Keratinocyte (primary cell): Measurements from ENCODE around the gene TEX101. TPM values are rescaled to one million over a fixed set of nuclear protein-coding genes. Genes with fewer than 3 reads are reported as not detected.
A peak's percentile ranks its signal among the peaks of the same experiment; 100 is the strongest.

Experiments used
- DNase-seq: peaks from one replicate; pipeline ENCODE4 v3.0.0-alpha.2; 2011; ENCODE audit warnings: low read depth, missing footprints, low spot score
- FAIRE-seq: peaks from 2 replicates; lab custom pipeline; 2011; peaks lifted over from hg19 to GRCh38; lab: Jason Lieb, UNC
- H2AFZ ChIP-seq: 2 replicates; pipeline ENCODE4 v1.6.0; 2012; ENCODE audit warnings: low read length, control low read depth, inconsistent platforms; ENCODE audit not compliant: control insufficient read depth
- H3K27ac ChIP-seq: 2 replicates; pipeline ENCODE4 v1.5.1; 2011; ENCODE audit warnings: low read length; ENCODE audit not compliant: control insufficient read depth, insufficient read depth
- H3K27me3 ChIP-seq: 3 replicates; pipeline ENCODE4 v1.6.0; 2011; ENCODE audit warnings: low read length; ENCODE audit not compliant: control insufficient read depth, insufficient read depth; ENCODE audit errors: extremely low read depth
- H3K36me3 ChIP-seq, 2 experiments: 2 replicates in 1 of 2; 3 replicates in 1 of 2; pipeline ENCODE4 v1.5.1; 2011; ENCODE audit warnings: low read length in 2 of 2, mild to moderate bottlenecking in 1 of 2; ENCODE audit not compliant: control insufficient read depth in 2 of 2, insufficient read depth in 2 of 2; ENCODE audit errors: extremely low read depth in 1 of 2
- H3K4me1 ChIP-seq: 3 replicates; pipeline ENCODE4 v1.5.1; 2011; ENCODE audit warnings: low read length; ENCODE audit not compliant: control insufficient read depth, insufficient read depth; ENCODE audit errors: extremely low read depth
- H3K4me2 ChIP-seq: 3 replicates; pipeline ENCODE4 v1.6.0; 2011; ENCODE audit warnings: low read depth, low read length; ENCODE audit not compliant: control insufficient read depth, insufficient read depth; ENCODE audit errors: extremely low read depth
- H3K4me3 ChIP-seq, 3 experiments: fragments of 200-600 bp in 1 of 3; sonication (generic) in 1 of 3; 2 replicates in 2 of 3; 3 replicates in 1 of 3; pipeline ENCODE4 v1.5.1; 2011 to 2016; ENCODE audit warnings: low read length in 3 of 3, mild to moderate bottlenecking in 3 of 3, control low read depth in 2 of 3, inconsistent platforms in 1 of 3, low read depth in 1 of 3, mixed read lengths in 1 of 3, mixed run types in 1 of 3, moderate library complexity in 1 of 3; ENCODE audit not compliant: control insufficient read depth in 2 of 3, insufficient read depth in 2 of 3; ENCODE audit errors: extremely low read depth in 1 of 3
- H3K79me2 ChIP-seq: 2 replicates; pipeline ENCODE4 v1.6.0; 2012; ENCODE audit warnings: low read length; ENCODE audit not compliant: control insufficient read depth, insufficient read depth
- H3K9ac ChIP-seq: 3 replicates; pipeline ENCODE4 v1.6.0; 2011; ENCODE audit warnings: low read length; ENCODE audit not compliant: control insufficient read depth, insufficient read depth; ENCODE audit errors: extremely low read depth
- H3K9me1 ChIP-seq: 3 replicates; pipeline ENCODE4 v1.6.0; 2011; ENCODE audit warnings: low read length; ENCODE audit not compliant: control insufficient read depth, insufficient read depth; ENCODE audit errors: extremely low read depth
- H3K9me3 ChIP-seq: 2 replicates; pipeline ENCODE4 v1.5.1; 2012; ENCODE audit warnings: low read depth, low read length; ENCODE audit not compliant: control insufficient read depth
- H4K20me1 ChIP-seq: 3 replicates; pipeline ENCODE4 v1.6.0; 2011; ENCODE audit warnings: low read length; ENCODE audit not compliant: control insufficient read depth, insufficient read depth; ENCODE audit errors: extremely low read depth
- EZH2 ChIP-seq: IDR thresholded peaks from one replicate; pipeline ENCODE4 v1.6.1; 2012; ENCODE audit warnings: inconsistent platforms, mild to moderate bottlenecking, low read length, moderate library complexity
- dilution Hi-C: fragments of 300-500 bp; cut with MboI; formaldehyde crosslinking; loops from one replicate; pipeline ENCODE4 v1.7.0; 2020; ENCODE audit warnings: low sequenced_read_pairs; ENCODE audit not compliant: extremely low pct_ligation_motif_present
- polyA plus RNA-seq, 5 experiments: library from polyadenylated mRNA; depleted of rRNA in 3 of 5; stranded (reverse) in 3 of 5; stranded (forward) in 1 of 5; unstranded in 1 of 5; fragments of >200 nt; gene quantifications; 1 replicate in 1 of 5; 2 replicates in 3 of 5; 3 replicates in 1 of 5; pipeline versions ENCODE4 v1.2.1 to v1.2.3, GENCODE V29; 2011 to 2012; ENCODE audit warnings: missing spikeins in 2 of 5, low read depth in 1 of 5, low replicate concordance in 1 of 5
- TF ChIP-seq, protein P1 (sequence below), 3 experiments: IDR thresholded peaks in 1 of 3; conservative IDR thresholded peaks in 1 of 3; optimal IDR thresholded peaks in 1 of 3; 2 replicates in 2 of 3; 3 replicates in 1 of 3; pipeline versions ENCODE3 to v1.5.1; 2011; ENCODE audit warnings: low read length in 3 of 3, mild to moderate bottlenecking in 3 of 3, moderate library complexity in 2 of 3, control low read depth in 1 of 3, inconsistent platforms in 1 of 3; ENCODE audit not compliant: insufficient read depth in 2 of 3; ENCODE audit errors: extremely low read depth in 1 of 3

The TEX101 gene
- polyA plus RNA-seq, 1 donor (not counting 4 experiments of a cell fraction or from before 2014, with no cell fraction given) = not detected

DNA sequence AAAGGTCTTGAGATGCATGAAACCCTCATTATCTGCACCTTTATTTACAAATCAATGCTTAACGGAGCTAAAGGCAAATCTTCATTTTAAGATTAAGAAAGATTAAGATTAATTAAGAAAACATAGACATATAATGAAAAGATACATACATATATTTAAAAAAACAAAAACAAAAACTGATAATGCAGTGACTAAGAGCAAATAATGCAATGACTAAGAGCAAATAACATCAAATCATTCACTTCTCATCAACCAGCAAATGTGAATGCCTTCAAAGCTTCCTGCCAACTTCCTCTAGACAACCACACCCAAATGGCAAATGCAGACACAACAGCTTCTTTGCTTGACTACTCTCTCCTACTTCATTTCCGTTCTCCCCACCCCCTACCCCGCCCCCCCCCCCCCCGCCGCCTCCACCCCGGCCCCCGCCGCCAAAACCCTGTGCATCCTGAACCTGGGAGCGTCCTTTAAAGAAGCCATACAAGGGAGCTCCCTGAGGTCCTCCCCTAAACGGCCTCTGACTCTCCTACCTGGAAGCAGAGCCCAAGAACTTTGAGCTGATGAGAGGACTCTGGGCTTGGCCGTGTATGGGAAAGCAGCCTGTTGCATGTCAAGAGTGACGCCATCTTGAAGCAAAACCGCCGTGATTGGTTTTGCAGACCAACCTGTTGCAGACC, 24.5 kb downstream of the TEX101 start:
- H3K27ac ChIP-seq = peak overlapping the region; percentile 85
- FAIRE-seq (peak; percentile 90), DNase-seq (peak; percentile 76)
- H3K4me1 ChIP-seq = peaks cover 17% of the 10 kb centered on the region
- peak overlapping the region; percentile 65 for H2AFZ ChIP-seq
- peak overlapping the region; percentile 57 for H3K9ac ChIP-seq
- H3K27me3 ChIP-seq = no peaks in the 10 kb centered on the region
- H4K20me1 ChIP-seq = no peaks in the 10 kb centered on the region
- peak overlapping the region; percentile 84 for H3K4me2 ChIP-seq
- H3K36me3 ChIP-seq = no peaks in the 10 kb centered on the region
- peaks cover 2% of the 10 kb centered on the region for H3K9me3 ChIP-seq
- TF ChIP-seq, protein P1, sequence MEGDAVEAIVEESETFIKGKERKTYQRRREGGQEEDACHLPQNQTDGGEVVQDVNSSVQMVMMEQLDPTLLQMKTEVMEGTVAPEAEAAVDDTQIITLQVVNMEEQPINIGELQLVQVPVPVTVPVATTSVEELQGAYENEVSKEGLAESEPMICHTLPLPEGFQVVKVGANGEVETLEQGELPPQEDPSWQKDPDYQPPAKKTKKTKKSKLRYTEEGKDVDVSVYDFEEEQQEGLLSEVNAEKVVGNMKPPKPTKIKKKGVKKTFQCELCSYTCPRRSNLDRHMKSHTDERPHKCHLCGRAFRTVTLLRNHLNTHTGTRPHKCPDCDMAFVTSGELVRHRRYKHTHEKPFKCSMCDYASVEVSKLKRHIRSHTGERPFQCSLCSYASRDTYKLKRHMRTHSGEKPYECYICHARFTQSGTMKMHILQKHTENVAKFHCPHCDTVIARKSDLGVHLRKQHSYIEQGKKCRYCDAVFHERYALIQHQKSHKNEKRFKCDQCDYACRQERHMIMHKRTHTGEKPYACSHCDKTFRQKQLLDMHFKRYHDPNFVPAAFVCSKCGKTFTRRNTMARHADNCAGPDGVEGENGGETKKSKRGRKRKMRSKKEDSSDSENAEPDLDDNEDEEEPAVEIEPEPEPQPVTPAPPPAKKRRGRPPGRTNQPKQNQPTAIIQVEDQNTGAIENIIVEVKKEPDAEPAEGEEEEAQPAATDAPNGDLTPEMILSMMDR (optimal IDR thresholded peaks at IDR 0.05 in 1 of 3, IDR thresholded peaks at IDR 0.05 in 1 of 3, conservative IDR thresholded peaks at IDR 0.05 in 1 of 3; ENCODE audit: extremely low read depth in 1 of 3, insufficient read depth in 2 of 3, low read length in 3 of 3) = no peak
- TF ChIP-seq EZH2 = no peak
- no peaks in the 10 kb centered on the region for H3K9me1 ChIP-seq
- dilution Hi-C loops = no loop called here
- H3K4me3 ChIP-seq = peak overlapping the region in 1 of 3 experiments; percentile 44
- H3K79me2 ChIP-seq = no peaks in the 10 kb centered on the region

DNA sequence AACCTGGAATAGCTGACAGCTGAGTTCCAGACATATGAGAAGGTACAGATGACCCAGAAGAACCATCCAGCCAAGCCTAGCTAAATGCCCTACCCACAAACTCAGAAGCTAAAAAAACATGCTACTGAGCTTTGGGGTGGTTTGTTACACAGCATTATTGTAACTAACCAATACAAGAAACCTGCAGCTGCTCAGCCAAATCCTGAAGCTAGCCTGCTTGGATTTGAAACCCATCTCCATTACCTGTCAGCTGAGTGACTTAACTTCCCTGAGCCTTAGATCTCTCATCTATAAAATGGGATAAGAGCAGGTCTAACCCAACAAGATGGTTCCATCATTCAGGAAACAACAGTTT, 25.0 kb downstream of the TEX101 start:
- H3K9me1 ChIP-seq = no peaks in the 10 kb centered on the region
- H4K20me1 ChIP-seq = no peaks in the 10 kb centered on the region
- no peaks in the 10 kb centered on the region for H3K27me3 ChIP-seq
- no peak overlapping the region for H3K9ac ChIP-seq
- no peaks in the 10 kb centered on the region for H3K36me3 ChIP-seq
- no peak overlapping the region for H3K4me3 ChIP-seq
- DNase-seq (no peak), FAIRE-seq (peak; percentile 5)
- peak overlapping the region; percentile 65 for H2AFZ ChIP-seq
- no peak for TF ChIP-seq EZH2
- TF ChIP-seq, protein P1 (optimal IDR thresholded peaks at IDR 0.05 in 1 of 3, IDR thresholded peaks at IDR 0.05 in 1 of 3, conservative IDR thresholded peaks at IDR 0.05 in 1 of 3; ENCODE audit: extremely low read depth in 1 of 3, insufficient read depth in 2 of 3, low read length in 3 of 3) = no peak
- no peaks in the 10 kb centered on the region for H3K79me2 ChIP-seq
- dilution Hi-C loops = no loop called here
- peak overlapping the region; percentile 57 for H3K27ac ChIP-seq
- peaks cover 17% of the 10 kb centered on the region for H3K4me1 ChIP-seq
- H3K4me2 ChIP-seq = no peak overlapping the region
- peaks cover 2% of the 10 kb centered on the region for H3K9me3 ChIP-seq
